DOHH2 (cell line): ENCODE measurements around the gene TRAPPC2L.

Experiments used
- H3F3A ChIP-seq: fragments of 200-600 bp; sonication (generic), shearing (Covaris generic); 2 replicates; pipeline ENCODE4 v1.6.0; 2016; ENCODE audit warnings: antibody characterized with exemption, mild to moderate bottlenecking; ENCODE audit not compliant: control insufficient read depth, insufficient read depth
- H3K27ac ChIP-seq: fragments of 200-600 bp; sonication (generic); 2 replicates; pipeline ENCODE4 v1.5.1; 2014; ENCODE audit warnings: low read depth, mild to moderate bottlenecking, low read length, moderate library complexity
- H3K27me3 ChIP-seq: fragments of 200-600 bp; sonication (generic); 2 replicates; pipeline ENCODE4 v1.6.1; 2014; ENCODE audit warnings: mild to moderate bottlenecking, low read length, mixed read lengths; ENCODE audit not compliant: control insufficient read depth
- H3K36me3 ChIP-seq: fragments of 200-600 bp; sonication (generic); 2 replicates; pipeline ENCODE4 v1.6.1; 2014; ENCODE audit warnings: mild to moderate bottlenecking, low read length, moderate library complexity, mixed read lengths; ENCODE audit not compliant: control insufficient read depth
- H3K4me1 ChIP-seq: fragments of 200-600 bp; sonication (generic); 2 replicates; pipeline ENCODE4 v1.6.1; 2014; ENCODE audit warnings: mild to moderate bottlenecking, low read length, mixed read lengths; ENCODE audit not compliant: control insufficient read depth
- H3K4me2 ChIP-seq: fragments of 200-600 bp; sonication (generic); 2 replicates; pipeline ENCODE4 v1.6.0; 2014; ENCODE audit warnings: mild to moderate bottlenecking, low read length, moderate library complexity
- H3K4me3 ChIP-seq: fragments of 200-600 bp; sonication (generic); 2 replicates; pipeline ENCODE4 v1.5.1; 2014; ENCODE audit warnings: mild to moderate bottlenecking, low read length, mixed read lengths
- H3K79me2 ChIP-seq: fragments of 200-600 bp; sonication (generic); 2 replicates; pipeline ENCODE4 v1.6.1; 2014; ENCODE audit warnings: mild to moderate bottlenecking, low read length, mixed read lengths; ENCODE audit not compliant: control insufficient read depth
- H3K9me2 ChIP-seq: fragments of 200-600 bp; sonication (generic); replicated peaks from 2 replicates; pipeline ENCODE4 v1.6.1; 2014; ENCODE audit warnings: mild to moderate bottlenecking, low read length, mixed read lengths; ENCODE audit not compliant: control insufficient read depth
- H3K9me3 ChIP-seq: fragments of 200-600 bp; sonication (generic); 2 replicates; pipeline ENCODE4 v1.6.1; 2014; ENCODE audit warnings: antibody characterized with exemption, low read length, mixed read lengths; ENCODE audit not compliant: control insufficient read depth, insufficient read depth
- H4K20me1 ChIP-seq: fragments of 200-600 bp; sonication (generic); 2 replicates; pipeline ENCODE4 v1.6.0; 2014; ENCODE audit warnings: low read depth, mild to moderate bottlenecking, antibody characterized with exemption, low read length, moderate library complexity; ENCODE audit not compliant: control insufficient read depth, insufficient read depth
- EZH2phosphoT487 ChIP-seq: fragments of 200-600 bp; sonication (generic); IDR thresholded peaks from 2 replicates; pipeline ENCODE4 v1.6.1; 2017; ENCODE audit warnings: borderline replicate concordance, mild to moderate bottlenecking, antibody characterized with exemption, low read length, moderate library complexity, mixed read lengths
- TF ChIP-seq, protein P1 (sequence below): fragments of 200-600 bp; sonication (generic); IDR thresholded peaks from one replicate; pipeline ENCODE4 v1.5.1; 2014; ENCODE audit warnings: antibody characterized with exemption, mild to moderate bottlenecking, low read depth, low read length; ENCODE audit not compliant: poor library complexity, severe bottlenecking

TRAPPC2L gene

DNA sequence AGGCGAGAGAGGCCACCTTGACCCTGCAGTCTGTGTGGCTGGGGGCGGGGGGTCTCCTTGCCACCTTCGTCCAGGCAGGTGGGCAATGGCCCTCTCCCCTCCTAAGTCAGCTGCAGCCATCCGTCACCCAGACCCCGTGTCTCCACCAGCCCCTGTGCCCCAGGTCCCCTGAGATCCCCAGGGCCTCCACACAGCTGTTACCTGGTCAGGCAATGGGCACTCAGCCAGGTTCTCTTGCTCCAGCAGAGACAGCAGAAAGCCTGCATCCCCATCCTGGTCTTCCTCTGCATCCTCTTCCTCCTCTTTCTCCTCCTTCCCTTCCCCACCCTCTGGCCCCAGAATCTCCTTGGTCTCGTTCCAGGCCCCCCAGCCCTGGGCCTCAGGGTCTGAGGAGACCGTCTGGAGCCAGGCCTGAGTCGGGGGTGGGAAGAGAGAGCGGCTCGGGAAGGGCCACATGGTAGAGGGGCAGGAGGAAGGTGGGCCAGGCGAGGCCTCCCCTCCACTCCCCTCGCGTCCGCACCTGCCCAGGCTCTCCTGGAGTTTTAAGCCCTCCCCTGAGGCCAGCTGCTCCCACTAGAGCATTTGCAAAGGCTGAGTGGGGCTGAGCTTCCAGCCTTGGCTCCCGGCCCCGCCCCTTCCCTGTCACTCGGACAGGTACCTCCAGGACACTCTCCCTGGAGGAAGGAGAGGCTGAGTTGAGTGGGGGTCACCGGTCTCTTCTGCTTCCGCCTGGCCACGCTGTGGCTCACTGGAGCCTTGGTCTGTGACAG is 9.4 kb downstream of the TRAPPC2L start, which contains the start of gene PABPN1L:
PABPN1L (minus strand) TSS at position 510 of the 770 bp plus-strand sequence; CDS start at position 456, 54 bp downstream.
- Histone ChIP-seq H3K27me3 (peaks cover 30% of the 10 kb centered on the region), H3K4me1 (no peaks in the 10 kb centered on the region), H3K36me3 (peaks cover under 1% of the 10 kb centered on the region; the same call in 1 of the 2 replicates), H3K9me2 (no peaks in the 10 kb centered on the region), H3K4me3 (no peak within 1 kb of the TSS), H3K79me2 (no peaks in the 10 kb centered on the region), H3K9me3 (no peaks in the 10 kb centered on the region), H3F3A (no peaks in the 10 kb centered on the region), H3K4me2 (no peak within 1 kb of the TSS), H4K20me1 (no peaks in the 10 kb centered on the region), H3K27ac (no peak within 1 kb of the TSS)
- no peak for TF ChIP-seq EZH2phosphoT487
- TF ChIP-seq, protein P1, sequence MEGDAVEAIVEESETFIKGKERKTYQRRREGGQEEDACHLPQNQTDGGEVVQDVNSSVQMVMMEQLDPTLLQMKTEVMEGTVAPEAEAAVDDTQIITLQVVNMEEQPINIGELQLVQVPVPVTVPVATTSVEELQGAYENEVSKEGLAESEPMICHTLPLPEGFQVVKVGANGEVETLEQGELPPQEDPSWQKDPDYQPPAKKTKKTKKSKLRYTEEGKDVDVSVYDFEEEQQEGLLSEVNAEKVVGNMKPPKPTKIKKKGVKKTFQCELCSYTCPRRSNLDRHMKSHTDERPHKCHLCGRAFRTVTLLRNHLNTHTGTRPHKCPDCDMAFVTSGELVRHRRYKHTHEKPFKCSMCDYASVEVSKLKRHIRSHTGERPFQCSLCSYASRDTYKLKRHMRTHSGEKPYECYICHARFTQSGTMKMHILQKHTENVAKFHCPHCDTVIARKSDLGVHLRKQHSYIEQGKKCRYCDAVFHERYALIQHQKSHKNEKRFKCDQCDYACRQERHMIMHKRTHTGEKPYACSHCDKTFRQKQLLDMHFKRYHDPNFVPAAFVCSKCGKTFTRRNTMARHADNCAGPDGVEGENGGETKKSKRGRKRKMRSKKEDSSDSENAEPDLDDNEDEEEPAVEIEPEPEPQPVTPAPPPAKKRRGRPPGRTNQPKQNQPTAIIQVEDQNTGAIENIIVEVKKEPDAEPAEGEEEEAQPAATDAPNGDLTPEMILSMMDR: no peak

DNA sequence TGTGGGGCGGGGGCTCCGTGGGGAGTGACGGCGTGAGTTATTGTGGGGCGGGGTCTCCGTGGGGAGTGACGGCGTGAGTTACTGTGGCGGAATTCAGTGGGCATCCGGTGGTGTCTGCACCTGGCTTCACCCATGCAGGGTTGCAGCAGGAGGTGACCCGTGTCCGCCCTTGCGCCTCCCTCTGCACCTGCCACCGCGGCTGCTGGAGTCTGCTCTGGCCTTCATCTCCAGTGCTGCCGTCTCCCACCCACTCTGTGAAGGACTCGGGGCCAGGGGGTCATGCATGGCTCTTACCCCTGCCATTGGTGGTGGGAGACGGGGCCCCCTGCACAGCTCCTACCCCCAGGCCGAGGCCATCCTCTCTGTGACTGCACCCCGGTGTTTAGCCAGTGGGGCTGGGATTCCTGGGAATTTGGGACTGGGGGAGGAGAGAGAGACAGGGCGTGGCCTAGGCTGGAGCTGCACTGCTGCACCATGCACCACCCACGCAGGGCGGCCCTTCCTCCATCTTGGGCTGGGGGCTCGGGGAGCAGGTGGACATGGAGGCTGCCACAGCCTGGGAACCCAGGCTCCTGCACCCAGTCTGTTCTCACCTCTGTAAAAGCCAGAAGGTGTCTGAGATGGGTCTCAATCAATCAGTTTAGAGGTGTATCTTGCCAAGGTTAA is 10.8 kb downstream of the TRAPPC2L start:
- TF ChIP-seq, protein P1: no peak
- TF ChIP-seq EZH2phosphoT487: no peak
- no peaks in the 10 kb centered on the region for H3K4me1 ChIP-seq
- no peaks in the 10 kb centered on the region for H3F3A ChIP-seq
- no peaks in the 10 kb centered on the region for H3K9me3 ChIP-seq
- H3K4me2 ChIP-seq: no peak overlapping the region
- no peak overlapping the region for H3K27ac ChIP-seq
- H3K79me2 ChIP-seq: no peaks in the 10 kb centered on the region
- H3K9me2 ChIP-seq: no peaks in the 10 kb centered on the region
- H3K4me3 ChIP-seq: no peak overlapping the region
- H3K27me3 ChIP-seq: peaks cover 40% of the 10 kb centered on the region
- no peaks in the 10 kb centered on the region for H4K20me1 ChIP-seq
- H3K36me3 ChIP-seq: no peaks in the 10 kb centered on the region

DNA sequence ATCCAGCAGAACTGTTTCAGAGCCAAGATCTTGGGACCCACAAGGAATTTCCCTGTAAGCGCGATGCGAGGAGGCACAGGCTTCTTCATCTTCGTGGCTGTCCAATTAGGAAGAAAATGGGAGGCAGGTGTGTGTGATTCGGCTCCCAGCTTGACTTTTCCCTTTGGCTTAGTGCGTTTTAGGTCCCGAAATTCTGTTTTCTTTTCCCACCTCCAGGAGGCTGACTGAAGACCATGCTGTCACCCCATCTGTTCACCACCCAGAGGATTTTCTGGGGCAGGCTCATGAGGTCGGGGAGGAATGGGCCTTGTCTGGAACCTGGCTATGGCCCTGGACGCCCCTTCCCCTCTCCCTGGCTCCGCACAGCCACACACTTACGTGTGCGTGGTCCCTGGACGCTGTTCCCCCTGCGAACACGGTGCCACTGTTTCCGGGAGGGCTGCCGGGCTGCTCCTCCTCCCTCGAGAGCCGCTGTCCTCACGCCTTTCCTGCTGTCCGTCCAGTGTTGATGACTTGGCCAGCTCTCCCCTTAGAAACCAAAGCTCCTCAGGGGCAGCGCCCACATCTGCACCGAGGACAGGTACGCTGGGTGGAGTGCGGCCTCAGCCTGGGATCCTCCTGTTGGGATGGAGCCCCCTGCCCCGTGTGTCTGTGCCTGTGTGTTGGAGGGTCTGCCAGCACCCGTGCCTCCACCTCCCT is 12.2 kb downstream of the TRAPPC2L start:
- peaks cover 42% of the 10 kb centered on the region for H3K27me3 ChIP-seq
- no peaks in the 10 kb centered on the region for H3K9me2 ChIP-seq
- H3K4me3 ChIP-seq: no peak overlapping the region
- no peaks in the 10 kb centered on the region for H3K36me3 ChIP-seq
- H3K79me2 ChIP-seq: no peaks in the 10 kb centered on the region
- no peaks in the 10 kb centered on the region for H4K20me1 ChIP-seq
- H3K27ac ChIP-seq: no peak overlapping the region
- H3F3A ChIP-seq: no peaks in the 10 kb centered on the region
- TF ChIP-seq, protein P1: no peak
- no peak for TF ChIP-seq EZH2phosphoT487
- no peak overlapping the region for H3K4me2 ChIP-seq
- no peaks in the 10 kb centered on the region for H3K9me3 ChIP-seq
- H3K4me1 ChIP-seq: no peaks in the 10 kb centered on the region
